ENCODE measurements around the gene RGCC. TPM values are rescaled to one million over a fixed set of nuclear protein-coding genes. Genes with fewer than 3 reads are reported as not detected.

RGCC gene
- total and polyA plus RNA-seq, 2 of the 4 experiments (the other 2 are of a cell fraction) = 7.5 to 7.6 TPM

- intact Hi-C loops (cut with micrococcal nuclease) (no loop called here), dilution Hi-C loops (cut with HindIII; ENCODE audit: low sequenced_read_pairs, unreplicated experiment) (no loop called here), in situ Hi-C loops (cut with MboI; ENCODE audit: low sequenced_read_pairs) (no loop called here)
- Histone ChIP-seq H3K9me3 (ENCODE audit: control insufficient read depth, insufficient read depth, low read length) (no peaks in the 10 kb centered on the region), H3K56ac (ENCODE audit: extremely low read depth, insufficient read depth, low read length) (no peak overlapping the region), H3K4me2 (ENCODE audit: low read depth, low read length) (no peak overlapping the region), H2AK5ac (ENCODE audit: low read depth, low read length) (no peak overlapping the region), H3K18ac (ENCODE audit: low read depth, low read length) (no peak overlapping the region), H3K4ac (ENCODE audit: low read depth, low read length) (no peak overlapping the region), H3K9ac (ENCODE audit: low read depth, low read length) (no peak overlapping the region), H3K79me1 (ENCODE audit: low read depth in 1 of 2, low read length in 2 of 2) (no peaks in the 10 kb centered on the region), H4K20me1 (ENCODE audit: insufficient read depth, low read length) (no peaks in the 10 kb centered on the region), H4K8ac (ENCODE audit: low read depth in 2 of 2, low read length in 2 of 2) (no peak overlapping the region), H3K27me3 (ENCODE audit: control insufficient read depth, insufficient read depth, low read length) (no peaks in the 10 kb centered on the region), H2BK5ac (ENCODE audit: low read depth, low read length, poor library complexity, severe bottlenecking) (no peak overlapping the region), H3K9me1 (ENCODE audit: insufficient read depth, low read length) (no peaks in the 10 kb centered on the region), H2BK120ac (ENCODE audit: low read depth, low read length) (no peak overlapping the region), H2BK20ac (ENCODE audit: low read depth, low read length) (no peak overlapping the region), H4K91ac (ENCODE audit: insufficient read depth, low read depth, low read length) (no peak overlapping the region), H3K14ac (replicated peaks; ENCODE audit: low read depth, low read length) (no peak overlapping the region), H3K27ac (ENCODE audit: insufficient read depth, low read length) (no peak overlapping the region), H2AK9ac (replicated peaks; ENCODE audit: low read depth, low read length, poor library complexity) (no peak overlapping the region), H3K4me1 (ENCODE audit: control insufficient read depth, insufficient read depth, low read length) (no peaks in the 10 kb centered on the region), H3K36me3 (ENCODE audit: control insufficient read depth, insufficient read depth, low read length) (no peaks in the 10 kb centered on the region), H3K4me3 (ENCODE audit: insufficient read depth, low read depth, low read length) (no peak overlapping the region), H2AFZ (replicated peaks; ENCODE audit: low read length, poor library complexity) (peak overlapping the region; percentile 10), H2BK15ac (ENCODE audit: low read depth, low read length) (no peak overlapping the region), H3K23ac (ENCODE audit: low read depth, low read length) (no peak overlapping the region), H4K5ac (ENCODE audit: low read depth, low read length) (no peak overlapping the region)
- DNase-seq (no peak), ATAC-seq (ENCODE audit: low read depth) (no peak)
- no TSS peak for BruUV-seq (replicated peaks)
- ChIA-PET POLR2A (ENCODE audit: unreplicated experiment) (no interaction called here), CTCF (no interaction called here)
- TF ChIP-seq SMC3 (IDR thresholded peaks at IDR 0.05; ENCODE audit: low read depth, low read length) = no peak
- no peak for TF ChIP-seq BHLHE40 (IDR thresholded peaks at IDR 0.05; ENCODE audit: low read depth, low read length)
- TF ChIP-seq CHD1 (IDR thresholded peaks at IDR 0.05; ENCODE audit: low read depth, low read length) = no peak
- TF ChIP-seq NFE2L2 (IDR thresholded peaks at IDR 0.05; ENCODE audit: low read depth, low read length) = no peak
- no peak for TF ChIP-seq FOS (IDR thresholded peaks at IDR 0.05; ENCODE audit: low read depth, low read length)
- TF ChIP-seq MXI1 (IDR thresholded peaks at IDR 0.05; ENCODE audit: borderline replicate concordance, low read depth, low read length) = no peak
- no peak for TF ChIP-seq USF2 (IDR thresholded peaks at IDR 0.05; ENCODE audit: low read depth, low read length)
- no CpG with 5 or more reads among the region's 7 CpGs for WGBS, 2 experiments (ENCODE audit: extremely low coverage in 2 of 2, insufficient read length in 1 of 2)
Measured at GRCh38 chr13:41520016-41520659, 62.8 kb downstream of the RGCC start.

Other genes starting within 250 kb of the RGCC start
- 9.7 and 12.4 TPM in 2 replicates for gene MTRF1, start 194.0 kb upstream of the RGCC start, total RNA-seq (2012; rRNA removed)
- 6.8 and 9.7 TPM in 2 replicates for gene MTRF1, start 194.0 kb upstream of the RGCC start, polyA plus RNA-seq (2012; rRNA removed)
- 6.6 and 13.1 TPM in 2 replicates for gene NAA16, start 146.3 kb upstream of the RGCC start, total RNA-seq (2012; rRNA removed)
- 6.1 and 8.8 TPM in 2 replicates for gene NAA16, start 146.3 kb upstream of the RGCC start, polyA plus RNA-seq (2012; rRNA removed)